Loucy (cell line): Measurements from ENCODE around the gene MAN1C1.

Experiments used
- H2AFZ ChIP-seq: fragments of 200-600 bp; sonication (generic); 2 replicates; pipeline ENCODE4 v1.6.0; 2016; ENCODE audit warnings: antibody characterized with exemption, mild to moderate bottlenecking, low read length, moderate library complexity
- H3F3A ChIP-seq: fragments of 200-600 bp; 2 replicates; pipeline ENCODE4 v1.6.0; 2016; ENCODE audit warnings: antibody characterized with exemption, low read depth, mild to moderate bottlenecking
- H3K27me3 ChIP-seq: fragments of 200-600 bp; sonication (generic); 2 replicates; pipeline ENCODE4 v1.6.1; 2014; ENCODE audit warnings: low read length, mild to moderate bottlenecking; ENCODE audit not compliant: insufficient read depth, poor library complexity, severe bottlenecking
- H3K36me3 ChIP-seq: fragments of 200-600 bp; sonication (generic); 2 replicates; pipeline ENCODE4 v1.6.1; 2016; ENCODE audit warnings: low read length; ENCODE audit not compliant: insufficient read depth
- H3K4me1 ChIP-seq: fragments of 200-600 bp; sonication (generic); 2 replicates; pipeline ENCODE4 v1.5.1; 2014; ENCODE audit warnings: low read length, mild to moderate bottlenecking; ENCODE audit not compliant: insufficient read depth, poor library complexity, severe bottlenecking
- H3K4me2 ChIP-seq: fragments of 200-600 bp; sonication (generic); 2 replicates; pipeline ENCODE4 v1.6.0; 2014; ENCODE audit warnings: antibody characterized with exemption, low read length, low read depth, mild to moderate bottlenecking; ENCODE audit not compliant: poor library complexity, severe bottlenecking
- H3K4me3 ChIP-seq: fragments of 200-600 bp; sonication (generic); 2 replicates; pipeline ENCODE4 v1.5.1; 2014; ENCODE audit warnings: low read length, mild to moderate bottlenecking, mixed read lengths; ENCODE audit not compliant: poor library complexity, severe bottlenecking
- H3K79me2 ChIP-seq: fragments of 200-600 bp; sonication (generic); 2 replicates; pipeline ENCODE4 v1.6.1; 2014; ENCODE audit warnings: low read length; ENCODE audit not compliant: insufficient read depth
- H3K9ac ChIP-seq: fragments of 200-600 bp; sonication (generic); 2 replicates; pipeline ENCODE4 v1.6.0; 2014; ENCODE audit warnings: mild to moderate bottlenecking, low read depth, low read length, moderate library complexity; ENCODE audit not compliant: poor library complexity, severe bottlenecking
- H3K9me2 ChIP-seq: fragments of 200-600 bp; sonication (generic); replicated peaks from 2 replicates; pipeline ENCODE4 v1.6.1; 2016; ENCODE audit warnings: low read depth, low read length, mixed read lengths
- H3K9me3 ChIP-seq: fragments of 200-600 bp; sonication (generic); 2 replicates; pipeline ENCODE4 v1.6.1; 2014; ENCODE audit warnings: mild to moderate bottlenecking, antibody characterized with exemption, low read length, low read depth; ENCODE audit not compliant: insufficient read depth
- H4K20me1 ChIP-seq: fragments of 200-600 bp; sonication (generic); 2 replicates; pipeline ENCODE4 v1.6.0; 2014; ENCODE audit warnings: antibody characterized with exemption, low read length, mild to moderate bottlenecking; ENCODE audit not compliant: insufficient read depth, poor library complexity, severe bottlenecking
- EZH2phosphoT487 ChIP-seq: fragments of 200-600 bp; IDR thresholded peaks from 2 replicates; pipeline ENCODE4 v1.6.1; 2018; ENCODE audit warnings: antibody characterized with exemption, mild to moderate bottlenecking, moderate library complexity, borderline replicate concordance
- TF ChIP-seq, protein P1 (sequence below): fragments of 200-600 bp; sonication (generic); conservative IDR thresholded peaks from 2 replicates; pipeline ENCODE4 v1.5.1; 2014; ENCODE audit warnings: mild to moderate bottlenecking, antibody characterized with exemption, low read length

The MAN1C1 gene

GRCh38 chr1:25720624-25721023 lies 104.0 kb downstream of the MAN1C1 start:
- no peaks in the 10 kb centered on the region for H3K79me2 ChIP-seq
- H3K9ac ChIP-seq: no peak overlapping the region
- H4K20me1 ChIP-seq: no peaks in the 10 kb centered on the region
- H3F3A ChIP-seq: no peaks in the 10 kb centered on the region
- H3K9me3 ChIP-seq: no peaks in the 10 kb centered on the region
- H3K36me3 ChIP-seq: no peaks in the 10 kb centered on the region
- H3K9me2 ChIP-seq: no peaks in the 10 kb centered on the region
- no peak overlapping the region for H2AFZ ChIP-seq
- H3K4me2 ChIP-seq: no peak overlapping the region
- TF ChIP-seq, protein P1, sequence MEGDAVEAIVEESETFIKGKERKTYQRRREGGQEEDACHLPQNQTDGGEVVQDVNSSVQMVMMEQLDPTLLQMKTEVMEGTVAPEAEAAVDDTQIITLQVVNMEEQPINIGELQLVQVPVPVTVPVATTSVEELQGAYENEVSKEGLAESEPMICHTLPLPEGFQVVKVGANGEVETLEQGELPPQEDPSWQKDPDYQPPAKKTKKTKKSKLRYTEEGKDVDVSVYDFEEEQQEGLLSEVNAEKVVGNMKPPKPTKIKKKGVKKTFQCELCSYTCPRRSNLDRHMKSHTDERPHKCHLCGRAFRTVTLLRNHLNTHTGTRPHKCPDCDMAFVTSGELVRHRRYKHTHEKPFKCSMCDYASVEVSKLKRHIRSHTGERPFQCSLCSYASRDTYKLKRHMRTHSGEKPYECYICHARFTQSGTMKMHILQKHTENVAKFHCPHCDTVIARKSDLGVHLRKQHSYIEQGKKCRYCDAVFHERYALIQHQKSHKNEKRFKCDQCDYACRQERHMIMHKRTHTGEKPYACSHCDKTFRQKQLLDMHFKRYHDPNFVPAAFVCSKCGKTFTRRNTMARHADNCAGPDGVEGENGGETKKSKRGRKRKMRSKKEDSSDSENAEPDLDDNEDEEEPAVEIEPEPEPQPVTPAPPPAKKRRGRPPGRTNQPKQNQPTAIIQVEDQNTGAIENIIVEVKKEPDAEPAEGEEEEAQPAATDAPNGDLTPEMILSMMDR: no peak
- TF ChIP-seq EZH2phosphoT487: no peak
- peaks cover 23% of the 10 kb centered on the region for H3K27me3 ChIP-seq
- H3K4me1 ChIP-seq: no peaks in the 10 kb centered on the region
- no peak overlapping the region for H3K4me3 ChIP-seq

- H3K9me3 ChIP-seq: no peaks in the 10 kb centered on the region
- H3K36me3 ChIP-seq: no peaks in the 10 kb centered on the region
- H4K20me1 ChIP-seq: no peaks in the 10 kb centered on the region
- no peaks in the 10 kb centered on the region for H3F3A ChIP-seq
- no peak overlapping the region for H2AFZ ChIP-seq
- no peak overlapping the region for H3K9ac ChIP-seq
- no peaks in the 10 kb centered on the region for H3K9me2 ChIP-seq
- no peak overlapping the region for H3K4me3 ChIP-seq
- no peak overlapping the region for H3K4me2 ChIP-seq
- H3K4me1 ChIP-seq: no peaks in the 10 kb centered on the region
- H3K27me3 ChIP-seq: peaks cover 38% of the 10 kb centered on the region
- no peak for TF ChIP-seq EZH2phosphoT487
- no peaks in the 10 kb centered on the region for H3K79me2 ChIP-seq
Observed at GRCh38 chr1:25723250-25723880, 106.8 kb downstream of the MAN1C1 start.

DNA sequence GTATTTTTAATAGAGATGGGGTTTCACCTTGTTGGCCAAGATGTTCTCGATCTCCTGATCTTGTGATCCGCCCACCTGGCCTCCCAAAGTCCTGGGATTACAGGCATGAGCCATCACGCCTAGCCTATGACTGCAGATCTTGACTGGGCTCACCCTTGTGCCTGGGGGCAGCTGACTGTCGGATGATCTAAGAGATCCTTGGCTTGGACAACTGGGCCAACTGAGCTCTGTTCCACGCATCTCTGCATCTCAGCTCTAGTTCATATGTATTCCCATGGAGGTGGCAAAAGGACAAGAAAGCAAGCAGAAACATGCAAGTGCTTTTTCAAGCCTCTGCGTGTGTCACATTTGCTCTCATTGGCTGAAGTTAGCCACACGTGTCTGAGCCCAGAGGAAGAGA lies 107.6 kb downstream of the MAN1C1 start:
- Histone ChIP-seq H4K20me1 (no peaks in the 10 kb centered on the region), H3K4me1 (no peaks in the 10 kb centered on the region), H2AFZ (no peak overlapping the region), H3K9ac (no peak overlapping the region), H3K4me2 (no peak overlapping the region), H3K9me3 (no peaks in the 10 kb centered on the region), H3F3A (no peaks in the 10 kb centered on the region), H3K79me2 (no peaks in the 10 kb centered on the region), H3K9me2 (no peaks in the 10 kb centered on the region), H3K27me3 (peaks cover 38% of the 10 kb centered on the region), H3K36me3 (no peaks in the 10 kb centered on the region), H3K4me3 (no peak overlapping the region)
- TF ChIP-seq EZH2phosphoT487: no peak
- TF ChIP-seq, protein P1: no peak

DNA sequence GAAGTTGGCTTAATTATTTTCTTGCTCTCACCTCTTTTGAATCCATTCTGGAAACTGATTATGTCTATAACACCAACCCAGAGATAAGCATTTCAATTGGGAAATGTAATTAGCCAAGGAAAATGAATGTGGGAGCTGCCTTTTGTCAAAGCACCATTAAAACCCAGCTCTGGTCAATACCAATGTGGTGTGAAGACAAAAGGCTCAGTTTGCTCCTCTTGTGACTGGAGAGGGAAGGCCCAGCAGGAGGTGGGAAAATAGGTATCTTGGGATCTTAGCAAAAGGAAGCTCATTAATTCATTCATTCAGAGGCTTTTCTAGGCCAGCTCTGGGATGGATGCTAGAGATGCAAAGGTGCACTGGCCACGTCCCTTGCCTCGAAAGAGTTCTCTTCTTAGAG lies 108.4 kb downstream of the MAN1C1 start:
- Histone ChIP-seq H3K9me3 (no peaks in the 10 kb centered on the region), H3F3A (no peaks in the 10 kb centered on the region), H3K4me1 (no peaks in the 10 kb centered on the region), H3K9ac (no peak overlapping the region), H3K9me2 (no peaks in the 10 kb centered on the region), H3K4me3 (no peak overlapping the region), H3K79me2 (no peaks in the 10 kb centered on the region), H3K36me3 (no peaks in the 10 kb centered on the region), H3K27me3 (peaks cover 38% of the 10 kb centered on the region), H2AFZ (no peak overlapping the region), H4K20me1 (no peaks in the 10 kb centered on the region), H3K4me2 (no peak overlapping the region)
- TF ChIP-seq, protein P1: no peak
- TF ChIP-seq EZH2phosphoT487: no peak
